ENCODE results near the gene NOTUM.

- TF ChIP-seq CTCF (IDR thresholded peaks at IDR 0.05) (no peak), POLR2A (IDR thresholded peaks at IDR 0.05) (no peak)
Observed at GRCh38 chr17:81928544-81929252, 32.3 kb downstream of the NOTUM start.
